ENCODE data around the gene SIT1.

DNA sequence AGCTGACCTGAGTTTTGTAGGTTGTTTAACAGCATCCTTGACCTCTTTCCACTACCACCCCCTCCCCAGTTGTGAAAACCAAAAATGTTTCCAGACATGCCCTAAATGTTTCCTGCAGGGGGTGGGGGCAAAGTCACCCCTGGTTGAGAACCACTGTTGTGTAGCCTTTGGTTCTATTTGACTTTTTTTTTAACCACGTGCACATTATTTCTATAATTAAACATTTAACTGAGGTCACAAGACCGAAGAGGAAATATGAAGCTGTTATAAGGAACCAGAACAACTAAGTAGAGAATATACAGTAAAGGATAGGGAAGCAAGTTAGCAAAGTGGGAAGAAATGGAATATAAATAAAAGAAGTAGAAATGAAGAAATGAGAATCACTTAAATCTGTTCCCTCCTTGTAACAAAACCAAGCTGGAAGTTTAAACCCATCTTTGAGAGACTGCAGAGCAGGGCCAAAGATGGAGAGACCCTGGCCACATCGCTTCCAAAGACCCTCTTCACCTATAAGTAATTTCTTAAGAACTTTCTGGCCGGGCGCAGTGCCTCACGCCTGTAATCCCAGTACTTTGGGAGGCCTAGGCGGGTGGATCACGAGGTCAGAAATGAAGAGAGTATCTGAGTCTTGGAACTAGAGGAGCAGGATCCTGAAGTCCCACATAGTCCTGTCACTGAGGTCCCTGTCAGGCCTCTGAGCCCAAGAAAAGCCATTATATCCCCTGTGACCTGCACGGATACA lies 14.4 kb downstream of the SIT1 start:
- TF ChIP-seq, protein P1, sequence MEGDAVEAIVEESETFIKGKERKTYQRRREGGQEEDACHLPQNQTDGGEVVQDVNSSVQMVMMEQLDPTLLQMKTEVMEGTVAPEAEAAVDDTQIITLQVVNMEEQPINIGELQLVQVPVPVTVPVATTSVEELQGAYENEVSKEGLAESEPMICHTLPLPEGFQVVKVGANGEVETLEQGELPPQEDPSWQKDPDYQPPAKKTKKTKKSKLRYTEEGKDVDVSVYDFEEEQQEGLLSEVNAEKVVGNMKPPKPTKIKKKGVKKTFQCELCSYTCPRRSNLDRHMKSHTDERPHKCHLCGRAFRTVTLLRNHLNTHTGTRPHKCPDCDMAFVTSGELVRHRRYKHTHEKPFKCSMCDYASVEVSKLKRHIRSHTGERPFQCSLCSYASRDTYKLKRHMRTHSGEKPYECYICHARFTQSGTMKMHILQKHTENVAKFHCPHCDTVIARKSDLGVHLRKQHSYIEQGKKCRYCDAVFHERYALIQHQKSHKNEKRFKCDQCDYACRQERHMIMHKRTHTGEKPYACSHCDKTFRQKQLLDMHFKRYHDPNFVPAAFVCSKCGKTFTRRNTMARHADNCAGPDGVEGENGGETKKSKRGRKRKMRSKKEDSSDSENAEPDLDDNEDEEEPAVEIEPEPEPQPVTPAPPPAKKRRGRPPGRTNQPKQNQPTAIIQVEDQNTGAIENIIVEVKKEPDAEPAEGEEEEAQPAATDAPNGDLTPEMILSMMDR (IDR thresholded peaks at IDR 0.05) = no peak
- TF ChIP-seq POLR2A (IDR thresholded peaks at IDR 0.05) (no peak), POLR2AphosphoS5 (IDR thresholded peaks at IDR 0.05; ENCODE audit: insufficient read depth in 1 of 2, low read depth in 1 of 2) (no peak)
